AG09309 (cell line): ENCODE results near the gene RHPN2.
"Not testable (repeated sequence)": the region's sequence is repeated elsewhere in the genome, so short reads cannot be mapped to it uniquely, and the experiment has no call there.

Experiments
- DNase-seq: peaks from one replicate; pipeline ENCODE4 v3.0.0-alpha.2; 2010; ENCODE audit warnings: low read depth
- H3K4me3 ChIP-seq: 2 replicates; pipeline ENCODE4 v1.5.1; 2011; ENCODE audit warnings: mild to moderate bottlenecking, low read depth, low read length, moderate library complexity; ENCODE audit not compliant: control insufficient read depth
- TF ChIP-seq, protein P1 (sequence below): IDR thresholded peaks from 2 replicates; pipeline ENCODE4 v1.5.1; 2011; ENCODE audit warnings: mild to moderate bottlenecking, low read depth, low read length, inconsistent platforms; ENCODE audit not compliant: insufficient read depth, control insufficient read depth; ENCODE audit errors: missing control alignments

The RHPN2 gene

DNA sequence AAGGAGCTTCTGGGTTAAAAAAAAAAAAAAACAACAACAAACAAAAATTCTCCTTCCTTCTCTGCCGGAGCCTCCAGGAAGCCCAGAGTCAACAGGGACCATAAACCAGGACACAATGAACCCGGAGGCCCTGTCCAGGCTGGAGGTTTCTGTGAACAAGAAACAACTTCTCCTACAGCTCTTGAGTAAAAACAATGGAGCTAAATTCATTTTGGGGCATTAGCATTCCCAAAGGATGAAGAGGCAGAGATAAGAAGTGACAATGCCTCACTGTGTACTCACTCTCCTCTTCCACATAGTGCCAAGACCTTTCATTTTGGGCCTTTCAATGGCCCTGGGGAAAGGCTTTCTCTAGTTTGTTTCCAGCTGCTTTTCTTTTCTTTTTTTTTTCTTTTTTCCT is 9.0 kb downstream of the RHPN2 start:
- H3K4me3 ChIP-seq = no peak overlapping the region
- TF ChIP-seq, protein P1, sequence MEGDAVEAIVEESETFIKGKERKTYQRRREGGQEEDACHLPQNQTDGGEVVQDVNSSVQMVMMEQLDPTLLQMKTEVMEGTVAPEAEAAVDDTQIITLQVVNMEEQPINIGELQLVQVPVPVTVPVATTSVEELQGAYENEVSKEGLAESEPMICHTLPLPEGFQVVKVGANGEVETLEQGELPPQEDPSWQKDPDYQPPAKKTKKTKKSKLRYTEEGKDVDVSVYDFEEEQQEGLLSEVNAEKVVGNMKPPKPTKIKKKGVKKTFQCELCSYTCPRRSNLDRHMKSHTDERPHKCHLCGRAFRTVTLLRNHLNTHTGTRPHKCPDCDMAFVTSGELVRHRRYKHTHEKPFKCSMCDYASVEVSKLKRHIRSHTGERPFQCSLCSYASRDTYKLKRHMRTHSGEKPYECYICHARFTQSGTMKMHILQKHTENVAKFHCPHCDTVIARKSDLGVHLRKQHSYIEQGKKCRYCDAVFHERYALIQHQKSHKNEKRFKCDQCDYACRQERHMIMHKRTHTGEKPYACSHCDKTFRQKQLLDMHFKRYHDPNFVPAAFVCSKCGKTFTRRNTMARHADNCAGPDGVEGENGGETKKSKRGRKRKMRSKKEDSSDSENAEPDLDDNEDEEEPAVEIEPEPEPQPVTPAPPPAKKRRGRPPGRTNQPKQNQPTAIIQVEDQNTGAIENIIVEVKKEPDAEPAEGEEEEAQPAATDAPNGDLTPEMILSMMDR = no peak
- DNase-seq = no peak

DNA sequence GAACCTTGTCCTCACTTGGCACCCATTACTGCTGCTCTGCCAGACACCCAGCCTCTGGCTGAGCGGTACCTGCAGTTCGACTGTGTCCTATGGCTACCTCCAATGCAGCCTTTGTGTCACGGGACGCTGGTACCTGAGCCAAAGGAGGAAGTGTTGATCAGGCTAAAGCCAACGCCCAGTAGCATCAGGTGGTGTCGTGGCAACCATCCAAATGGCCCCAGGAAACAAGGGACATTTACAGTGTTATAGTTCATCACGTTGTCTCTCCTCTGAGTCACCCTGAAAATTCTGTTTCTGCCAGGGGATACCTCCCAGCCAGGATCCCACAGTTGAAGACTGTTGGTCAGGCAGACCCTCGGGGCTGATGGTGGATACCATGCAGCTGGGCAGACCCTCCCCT is 10.1 kb downstream of the RHPN2 start:
- DNase-seq = no peak
- no peak overlapping the region for H3K4me3 ChIP-seq
- TF ChIP-seq, protein P1 = no peak

DNA sequence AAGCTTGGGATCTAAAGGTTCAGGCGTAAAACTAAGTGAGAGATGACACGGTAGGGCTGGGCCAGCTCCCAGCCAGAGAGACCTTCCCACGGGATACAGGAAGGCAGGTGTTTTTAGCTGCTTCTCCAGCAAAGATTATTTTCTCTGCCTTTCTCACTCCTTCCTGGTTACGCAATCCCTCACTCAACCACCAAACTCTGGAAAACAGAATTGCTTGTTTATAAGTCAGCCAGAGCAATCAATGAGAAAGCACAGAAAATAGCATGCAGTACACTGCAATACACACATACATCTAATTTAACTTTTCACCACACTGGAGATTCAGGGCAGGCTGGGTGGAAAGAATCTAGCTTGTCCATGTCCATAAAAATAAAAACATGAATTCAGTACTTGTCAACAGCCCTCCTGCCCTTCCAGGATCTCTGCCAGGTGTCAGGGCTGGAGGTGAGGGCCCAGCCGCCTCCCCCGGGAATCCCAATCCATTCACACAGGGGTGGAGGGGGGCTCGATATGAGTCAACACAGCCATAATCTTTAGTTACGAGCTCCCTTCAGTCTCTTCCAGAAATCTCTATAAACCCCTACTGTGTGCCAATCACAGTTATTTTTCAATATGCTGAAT is 12.2 kb downstream of the RHPN2 start:
- H3K4me3 ChIP-seq = no peak overlapping the region
- TF ChIP-seq, protein P1 = no peak
- no peak for DNase-seq

DNA sequence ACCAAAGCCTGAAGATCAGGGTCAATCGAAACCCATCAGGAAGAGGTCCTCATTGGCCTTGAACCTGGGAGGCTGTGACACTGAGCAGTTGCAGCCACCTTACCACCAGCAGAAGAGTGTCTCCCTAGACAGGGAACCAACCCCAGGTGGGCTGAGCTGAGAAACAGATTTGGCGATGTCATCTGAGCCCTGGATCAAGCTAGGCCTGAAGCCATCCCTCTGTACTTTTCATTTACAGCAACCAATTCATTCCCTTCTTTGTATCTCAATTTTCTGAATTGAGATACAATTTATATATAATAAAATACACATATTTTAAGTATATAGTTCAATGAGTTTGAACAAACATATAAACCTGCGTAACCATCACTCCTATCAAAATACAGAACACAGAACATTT is 14.6 kb downstream of the RHPN2 start:
- TF ChIP-seq, protein P1 = no peak
- no peak overlapping the region for H3K4me3 ChIP-seq

DNA sequence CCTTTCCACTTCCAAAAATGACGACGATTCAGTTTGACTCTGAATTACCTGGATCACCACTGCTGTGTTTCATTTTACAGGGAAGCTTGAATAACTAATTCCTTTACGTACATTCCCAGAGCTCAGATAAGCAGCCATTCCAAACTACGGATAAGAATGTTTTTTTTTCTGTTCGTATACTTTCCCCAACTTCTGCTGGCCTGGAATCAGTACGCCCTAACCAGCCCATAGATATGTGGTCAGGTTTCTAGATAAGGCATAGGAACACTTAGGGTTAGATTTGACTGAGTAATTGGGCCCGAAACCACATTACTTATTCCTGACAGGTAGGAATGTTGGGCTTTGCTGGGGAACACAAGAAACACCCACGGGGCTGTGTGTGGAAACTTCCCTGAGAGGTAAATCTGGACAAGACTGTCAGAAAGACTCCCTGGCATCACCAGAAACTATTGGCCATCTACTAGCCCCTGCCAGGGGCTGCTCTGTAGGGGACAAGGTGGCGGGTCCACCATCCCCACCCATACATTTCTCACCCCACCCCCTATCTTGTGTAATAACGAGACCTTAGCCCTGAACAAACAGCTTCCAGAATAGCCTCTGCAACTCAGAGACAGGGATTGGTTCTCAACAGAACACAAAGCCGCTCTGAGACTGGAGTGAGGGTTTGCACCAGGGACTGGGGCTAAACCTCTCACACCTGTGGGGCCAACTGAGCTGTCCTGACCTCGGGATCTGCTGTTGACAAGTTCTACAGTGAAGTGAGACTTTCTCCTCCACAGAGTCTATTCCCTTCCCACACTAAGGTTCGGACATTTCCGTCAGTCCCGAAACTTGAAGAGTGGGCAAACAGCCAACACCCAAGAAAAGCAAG is 15.6 kb downstream of the RHPN2 start:
- TF ChIP-seq, protein P1 = no peak
- DNase-seq = no peak
- no peak overlapping the region for H3K4me3 ChIP-seq

More for the DNA sequence above, 14.6 kb downstream of the RHPN2 start:
- no peak for DNase-seq

DNA sequence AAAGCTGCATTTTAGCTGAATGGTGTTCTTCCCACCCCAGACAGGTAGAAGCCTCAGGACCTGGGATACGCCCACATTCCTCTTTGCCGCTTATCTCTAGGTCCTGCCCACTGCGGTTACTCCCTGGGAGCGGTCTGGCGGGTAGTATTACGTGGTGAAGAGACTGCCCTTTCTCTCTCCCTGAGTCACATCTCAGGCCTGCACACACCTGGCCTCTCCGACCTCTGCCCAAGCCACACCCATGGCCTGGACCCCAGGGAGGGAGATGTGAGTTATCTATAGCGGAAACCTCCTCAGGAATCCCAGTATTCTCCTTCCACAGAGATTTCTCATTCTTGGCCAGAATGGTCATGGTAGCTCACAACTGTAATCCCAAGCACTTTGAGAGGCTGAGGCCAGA is 17.3 kb downstream of the RHPN2 start:
- no peak overlapping the region for H3K4me3 ChIP-seq
- TF ChIP-seq, protein P1 = no peak
- no peak for DNase-seq

DNA sequence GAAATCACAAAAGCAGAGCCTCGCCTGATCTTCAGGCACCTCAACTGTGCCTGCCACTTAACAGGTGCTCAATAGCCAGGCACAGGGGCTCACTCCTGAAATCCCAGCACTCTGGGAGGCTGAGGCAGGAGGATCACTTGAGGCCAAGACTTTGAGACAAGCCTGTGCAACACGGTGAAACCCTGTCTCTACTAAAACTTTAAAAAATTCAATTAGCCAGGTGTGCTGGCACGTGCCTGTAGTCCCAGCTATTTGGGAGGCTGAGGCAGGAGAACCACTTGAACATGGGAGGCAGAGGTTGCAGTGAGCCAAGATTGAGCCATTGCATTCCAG is 22.9 kb downstream of the RHPN2 start:
- H3K4me3 ChIP-seq, DNase-seq: not testable (repeated sequence)
